H1 (cell line): ENCODE measurements around the gene ASMTL.
"Not testable (repeated sequence)": the region's sequence is repeated elsewhere in the genome, so short reads cannot be mapped to it uniquely, and the experiment has no call there.

Source experiments
- GTF2F1 ChIP-seq: IDR thresholded peaks from 2 replicates; pipeline ENCODE4 v1.6.1; 2012; ENCODE audit warnings: low read depth, low read length, improper control_type of control experiment, borderline replicate concordance
- POLR2A ChIP-seq, 2 experiments: IDR thresholded peaks; 1 replicate in 1 of 2; 2 replicates in 1 of 2; pipeline ENCODE4 v1.6.1; 2011; ENCODE audit warnings: low read depth in 2 of 2, low read length in 2 of 2, mild to moderate bottlenecking in 2 of 2; ENCODE audit errors: control extremely low read depth in 1 of 2
- POLR2AphosphoS5 ChIP-seq: IDR thresholded peaks from 2 replicates; pipeline ENCODE4 v1.6.1; 2011; ENCODE audit warnings: low read depth, low read length
- TF ChIP-seq, protein P1 (sequence below), 3 experiments: IDR thresholded peaks; 1 replicate in 2 of 3; 2 replicates in 1 of 3; pipeline versions ENCODE4 v1.5.1 to v1.6.1; 2011; ENCODE audit warnings: low read length in 3 of 3, mild to moderate bottlenecking in 3 of 3, inconsistent platforms in 2 of 3, low read depth in 1 of 3, moderate library complexity in 1 of 3; ENCODE audit not compliant: insufficient read depth in 1 of 3; ENCODE audit errors: control extremely low read depth in 1 of 3

DNA sequence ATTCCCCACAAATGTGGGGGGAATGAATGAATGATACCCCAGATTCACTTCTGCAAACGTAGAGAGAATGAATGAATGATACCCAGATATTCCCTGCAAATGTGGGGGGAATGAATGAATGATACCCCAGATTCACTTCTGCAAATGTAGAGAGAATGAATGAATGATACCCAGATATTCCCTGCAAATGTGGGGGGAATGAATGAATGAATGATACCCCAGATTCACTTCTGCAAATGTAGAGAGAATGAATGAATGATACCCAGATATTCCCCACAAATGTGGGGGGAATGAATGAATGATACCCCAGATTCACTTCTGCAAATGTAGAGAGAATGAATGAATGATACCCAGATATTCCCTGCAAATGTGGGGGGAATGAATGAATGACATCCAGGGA, 38.0 kb upstream of the ASMTL start:
- TF ChIP-seq, protein P1, sequence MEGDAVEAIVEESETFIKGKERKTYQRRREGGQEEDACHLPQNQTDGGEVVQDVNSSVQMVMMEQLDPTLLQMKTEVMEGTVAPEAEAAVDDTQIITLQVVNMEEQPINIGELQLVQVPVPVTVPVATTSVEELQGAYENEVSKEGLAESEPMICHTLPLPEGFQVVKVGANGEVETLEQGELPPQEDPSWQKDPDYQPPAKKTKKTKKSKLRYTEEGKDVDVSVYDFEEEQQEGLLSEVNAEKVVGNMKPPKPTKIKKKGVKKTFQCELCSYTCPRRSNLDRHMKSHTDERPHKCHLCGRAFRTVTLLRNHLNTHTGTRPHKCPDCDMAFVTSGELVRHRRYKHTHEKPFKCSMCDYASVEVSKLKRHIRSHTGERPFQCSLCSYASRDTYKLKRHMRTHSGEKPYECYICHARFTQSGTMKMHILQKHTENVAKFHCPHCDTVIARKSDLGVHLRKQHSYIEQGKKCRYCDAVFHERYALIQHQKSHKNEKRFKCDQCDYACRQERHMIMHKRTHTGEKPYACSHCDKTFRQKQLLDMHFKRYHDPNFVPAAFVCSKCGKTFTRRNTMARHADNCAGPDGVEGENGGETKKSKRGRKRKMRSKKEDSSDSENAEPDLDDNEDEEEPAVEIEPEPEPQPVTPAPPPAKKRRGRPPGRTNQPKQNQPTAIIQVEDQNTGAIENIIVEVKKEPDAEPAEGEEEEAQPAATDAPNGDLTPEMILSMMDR (IDR thresholded peaks at IDR 0.05; ENCODE audit: control extremely low read depth in 1 of 3, insufficient read depth in 1 of 3, low read depth in 1 of 3, low read length in 3 of 3), result not testable (repeated sequence)
- not testable (repeated sequence) for TF ChIP-seq GTF2F1; POLR2A (IDR thresholded peaks at IDR 0.05; ENCODE audit: control extremely low read depth in 1 of 2, low read depth in 2 of 2, low read length in 2 of 2); POLR2AphosphoS5
